ENCODE data around the gene THADA. TPM values are rescaled to one million over a fixed set of nuclear protein-coding genes. Genes with fewer than 3 reads are reported as not detected.
A peak's percentile ranks its signal among the peaks of the same experiment; 100 is the strongest.

The THADA gene
- total RNA-seq, 2 experiments from 2014 or later: 31.2 to 32.3 TPM

- Histone ChIP-seq H3K9me3 (ENCODE audit: low read length) (no peaks in the 10 kb centered on the region), H3K4me3 (ENCODE audit: low read depth, low read length, poor library complexity, severe bottlenecking) (no peak overlapping the region), H3K4me2 (ENCODE audit: low read length) (peak overlapping the region; percentile 62), H2AFZ (ENCODE audit: low read length) (no peak overlapping the region; the same call in 1 of the 2 replicates), H3K4me1 (ENCODE audit: insufficient read depth, low read length, poor library complexity, severe bottlenecking) (peaks cover 48% of the 10 kb centered on the region), H3K27ac (ENCODE audit: low read depth, low read length, poor library complexity, severe bottlenecking) (peak overlapping the region; percentile 71), H3K36me3 (ENCODE audit: insufficient read depth, low read length) (no peaks in the 10 kb centered on the region), H3K79me2 (ENCODE audit: insufficient read depth, low read depth, low read length) (no peaks in the 10 kb centered on the region), H4K20me1 (ENCODE audit: insufficient read depth, low read length) (no peaks in the 10 kb centered on the region), H3K9me2 (ENCODE audit: insufficient read depth, low read length) (no peaks in the 10 kb centered on the region)
- CTCF ChIA-PET (ENCODE audit: unreplicated experiment): interaction anchor here (2.0 kb wide), 1 partner anchor 13 kb away, joined by 5 read pairs; no protein-coding TSS in a partner anchor
- TF ChIP-seq CTCF (conservative IDR thresholded peaks at IDR 0.05; ENCODE audit: low read length) (no peak), EZH2phosphoT487 (IDR thresholded peaks at IDR 0.05; ENCODE audit: borderline replicate concordance, low read depth, low read length) (no peak)
- BruUV-seq (replicated peaks): no TSS peak
- intact Hi-C loops (cut with micrococcal nuclease; ENCODE audit: unreplicated experiment): loop anchor here (2.0 kb wide), 1 partner anchor 63 kb away; no protein-coding TSS in a partner anchor
- DNase-seq (ENCODE audit: low spot score): no peak
- POLR2A ChIA-PET: interaction anchor here (0.7 to 2.1 kb wide), 7 partner anchors 9 to 33 kb away, joined by 3 to 10 read pairs (median 4); partner anchors contain the start of gene ZFP36L2
Measured at GRCh38 chr2:43193652-43194120, 402.2 kb downstream of the THADA start.

- no peak for DNase-seq (ENCODE audit: low spot score)
- no peak overlapping the region for H3K4me2 ChIP-seq (ENCODE audit: low read length)
- intact Hi-C loops (cut with micrococcal nuclease; ENCODE audit: unreplicated experiment): no loop called here
- no peak overlapping the region for H3K4me3 ChIP-seq (ENCODE audit: low read depth, low read length, poor library complexity, severe bottlenecking)
- peaks cover 48% of the 10 kb centered on the region for H3K4me1 ChIP-seq (ENCODE audit: insufficient read depth, low read length, poor library complexity, severe bottlenecking)
- no peaks in the 10 kb centered on the region for H3K79me2 ChIP-seq (ENCODE audit: insufficient read depth, low read depth, low read length)
- no peaks in the 10 kb centered on the region for H4K20me1 ChIP-seq (ENCODE audit: insufficient read depth, low read length)
- H3K9me2 ChIP-seq (ENCODE audit: insufficient read depth, low read length): no peaks in the 10 kb centered on the region
- H3K9me3 ChIP-seq (ENCODE audit: low read length): no peaks in the 10 kb centered on the region
- POLR2A ChIA-PET: interaction anchor here (0.7 to 2.1 kb wide), 8 partner anchors 10 to 34 kb away, joined by 3 to 10 read pairs (median 4); partner anchors contain the start of gene ZFP36L2
- no peak overlapping the region; the same call in 1 of the 2 replicates for H2AFZ ChIP-seq (ENCODE audit: low read length)
- no peak overlapping the region for H3K27ac ChIP-seq (ENCODE audit: low read depth, low read length, poor library complexity, severe bottlenecking)
- BruUV-seq (replicated peaks): no TSS peak
- TF ChIP-seq EZH2phosphoT487 (IDR thresholded peaks at IDR 0.05; ENCODE audit: borderline replicate concordance, low read depth, low read length) (no peak), CTCF (conservative IDR thresholded peaks at IDR 0.05; ENCODE audit: low read length) (no peak)
- CTCF ChIA-PET (ENCODE audit: unreplicated experiment): interaction anchor here (0.6 to 2.0 kb wide), 4 partner anchors 12 to 64 kb away, joined by 3 to 6 read pairs (median 4); no protein-coding TSS in a partner anchor
- no peaks in the 10 kb centered on the region for H3K36me3 ChIP-seq (ENCODE audit: insufficient read depth, low read length)
Measured at GRCh38 chr2:43192744-43193651, 402.8 kb downstream of the THADA start.

All from OCI-LY7 (cell line).